AG09309 (cell line): ENCODE results near the gene COL1A1.

Source experiments
- DNase-seq: peaks from one replicate; pipeline ENCODE4 v3.0.0-alpha.2; 2010; ENCODE audit warnings: low read depth
- H3K4me3 ChIP-seq: 2 replicates; pipeline ENCODE4 v1.5.1; 2011; ENCODE audit warnings: mild to moderate bottlenecking, low read depth, low read length, moderate library complexity; ENCODE audit not compliant: control insufficient read depth
- CTCF ChIP-seq: IDR thresholded peaks from 2 replicates; pipeline ENCODE4 v1.5.1; 2011; ENCODE audit warnings: mild to moderate bottlenecking, low read depth, low read length, inconsistent platforms; ENCODE audit not compliant: insufficient read depth, control insufficient read depth; ENCODE audit errors: missing control alignments

Gene COL1A1

GRCh38 chr17:50180620-50181019 lies 20.8 kb downstream of the COL1A1 start:
- no peak for DNase-seq
- no peak for TF ChIP-seq CTCF
- H3K4me3 ChIP-seq = no peak overlapping the region

- no peak for TF ChIP-seq CTCF
- no peak overlapping the region for H3K4me3 ChIP-seq
- DNase-seq = no peak
Measured at GRCh38 chr17:50180111-50180510, 21.3 kb downstream of the COL1A1 start.

GRCh38 chr17:50177983-50178834 lies 23.2 kb downstream of the COL1A1 start:
- H3K4me3 ChIP-seq = no peak overlapping the region
- DNase-seq = peak; percentile 97
- TF ChIP-seq CTCF = peak; percentile 52

GRCh38 chr17:50177476-50177875 lies 24.0 kb downstream of the COL1A1 start:
- no peak overlapping the region for H3K4me3 ChIP-seq
- TF ChIP-seq CTCF = no peak
- no peak for DNase-seq

- TF ChIP-seq CTCF = peak; percentile 7
- DNase-seq = no peak
- H3K4me3 ChIP-seq = no peak overlapping the region
Measured at GRCh38 chr17:50176559-50177357, 24.7 kb downstream of the COL1A1 start.

- no peak overlapping the region for H3K4me3 ChIP-seq
- no peak for DNase-seq
- TF ChIP-seq CTCF = no peak
Measured at GRCh38 chr17:50175035-50175807, 26.2 kb downstream of the COL1A1 start.
